DMS153 treated with DMSO at 0.1 percent for 48 hours (cell line): ENCODE results near the gene ATP13A4.

Source experiments
- DNase-seq: peaks from one replicate; lab custom pipeline; 2025; ENCODE audit not compliant: unreplicated experiment; lab: John Stamatoyannopoulos, UW

The ATP13A4 gene

DNA sequence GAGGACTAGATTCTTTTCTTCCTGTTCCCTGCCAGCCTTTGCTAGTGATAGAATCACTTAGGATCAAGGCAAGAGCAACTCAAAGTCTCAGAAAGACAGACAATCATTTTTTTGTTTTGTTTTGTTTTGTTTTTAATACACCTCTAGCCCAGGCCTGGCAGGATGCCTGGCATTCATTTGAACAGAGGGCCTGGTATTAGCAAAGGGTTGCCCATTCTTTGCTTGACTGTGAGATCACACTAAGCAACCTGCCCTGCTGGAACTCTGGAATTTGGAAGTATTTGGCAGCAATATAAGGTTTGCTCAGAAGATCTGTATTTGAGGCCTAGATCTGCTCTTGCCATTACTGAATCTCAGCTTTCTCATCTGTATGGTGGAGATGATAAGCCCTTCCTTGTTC is 154.4 kb downstream of the ATP13A4 start:
- DNase-seq: no peak

GRCh38 chr3:193396451-193397244 is 158.0 kb downstream of the ATP13A4 start:
- no peak for DNase-seq

DNA sequence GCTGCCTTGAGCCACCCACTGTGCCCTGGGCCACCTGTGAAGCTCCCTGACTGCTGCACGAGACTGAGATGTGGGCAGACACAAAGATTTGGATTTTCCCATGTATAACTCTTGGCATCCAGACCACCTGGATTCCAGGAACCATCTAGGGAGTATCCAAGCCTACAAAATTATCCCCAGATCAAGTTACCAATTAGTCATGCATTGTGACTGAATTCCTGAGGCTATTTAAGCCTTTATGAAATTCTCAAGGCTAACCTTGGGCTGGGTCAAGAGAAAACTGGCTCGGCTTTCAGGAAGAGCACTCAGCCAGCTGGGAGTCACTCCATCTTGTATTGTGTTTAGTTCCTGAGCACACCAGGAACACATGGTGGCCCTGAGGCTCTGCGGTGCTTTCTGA is 162.8 kb downstream of the ATP13A4 start:
- DNase-seq: no peak

GRCh38 chr3:193389335-193389734 is 165.4 kb downstream of the ATP13A4 start:
- no peak for DNase-seq

GRCh38 chr3:193388361-193388760 is 166.3 kb downstream of the ATP13A4 start:
- no peak for DNase-seq

DNA sequence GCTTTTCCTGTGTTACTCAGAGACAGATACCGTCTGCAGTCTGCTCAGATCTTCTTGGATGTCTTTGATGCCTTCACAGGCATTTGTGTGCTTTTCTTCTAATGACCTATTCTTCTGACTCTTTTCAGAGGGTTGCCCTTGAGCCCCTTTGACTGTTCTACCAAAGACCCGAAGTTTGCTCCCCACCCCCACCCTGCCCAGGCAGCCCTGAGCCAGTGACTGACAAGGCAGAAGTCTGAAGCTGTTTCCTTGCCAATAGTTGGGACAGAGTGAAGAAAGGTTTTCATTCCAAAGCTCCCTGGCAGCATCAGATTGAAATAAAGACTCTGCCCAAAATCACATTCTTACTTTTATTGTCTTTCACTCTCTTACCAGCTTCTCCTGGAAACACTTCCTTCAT is 167.1 kb downstream of the ATP13A4 start:
- DNase-seq: no peak

GRCh38 chr3:193378706-193379105 is 176.0 kb downstream of the ATP13A4 start, which contains the start of gene ATP13A5:
ATP13A5 (minus strand) TSS chr3:193378753; CDS start chr3:193378725, 28 bp downstream.
- DNase-seq: no peak

- no peak for DNase-seq
These were observed 177.1 kb downstream of the ATP13A4 start for GRCh38 chr3:193377591-193377990.

DNA sequence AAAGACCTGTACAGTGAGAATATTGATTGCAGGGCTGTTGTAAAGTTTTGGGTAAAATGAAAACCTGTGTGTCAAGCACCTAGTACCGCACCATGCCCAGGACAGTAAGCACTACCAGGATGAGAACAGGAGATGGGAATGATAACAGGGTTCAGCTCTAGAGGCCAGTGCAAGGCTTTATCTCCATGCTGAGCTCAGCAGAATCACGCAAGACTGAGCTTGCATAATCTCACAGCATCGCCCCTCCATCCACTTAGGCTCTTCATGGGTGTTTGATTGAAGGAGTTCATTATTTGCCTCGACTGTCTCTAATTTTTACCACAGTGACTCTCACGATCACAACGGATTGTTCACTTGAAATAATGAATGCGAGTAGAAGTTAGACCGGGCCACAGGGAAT is 179.1 kb downstream of the ATP13A4 start:
- DNase-seq: no peak

DNA sequence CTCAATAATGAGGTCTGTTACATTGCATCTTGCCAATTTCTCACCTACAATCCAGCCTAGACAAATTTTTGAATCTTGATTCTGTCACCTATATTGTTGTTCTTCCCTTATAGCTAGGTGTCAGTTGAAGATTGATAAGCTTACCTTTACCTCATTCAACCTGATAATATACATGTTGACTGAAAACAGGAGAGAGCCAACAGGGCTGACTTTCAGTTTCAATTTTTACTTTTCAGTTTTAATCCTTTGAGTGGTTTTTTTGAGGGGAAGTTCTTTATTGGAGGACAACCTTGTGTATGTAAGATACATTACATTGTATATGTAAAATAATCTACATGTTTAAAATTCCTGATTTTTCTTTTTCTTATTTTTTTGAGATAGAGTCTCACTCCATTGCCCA is 181.9 kb downstream of the ATP13A4 start:
- no peak for DNase-seq

GRCh38 chr3:193367868-193368267 is 186.8 kb downstream of the ATP13A4 start:
- no peak for DNase-seq

- no peak for DNase-seq
These were observed 197.4 kb downstream of the ATP13A4 start for GRCh38 chr3:193357291-193357690.

GRCh38 chr3:193354423-193354822 is 200.3 kb downstream of the ATP13A4 start:
- no peak for DNase-seq
